Fibroblast of upper back skin (primary cell): Measurements from ENCODE around the gene DUSP1.

ENCODE experiments used
- DNase-seq: peaks from one replicate; pipeline ENCODE4 v3.0.0-alpha.2; 2013

DUSP1 gene

GRCh38 chr5:172762214-172763119 is 8.5 kb downstream of the DUSP1 start:
- DNase-seq, result no peak

- no peak for DNase-seq
Observed at GRCh38 chr5:172760959-172761358, 10.0 kb downstream of the DUSP1 start.

GRCh38 chr5:172760136-172760535 is 10.9 kb downstream of the DUSP1 start:
- no peak for DNase-seq

GRCh38 chr5:172758834-172759149 is 12.2 kb downstream of the DUSP1 start:
- no peak for DNase-seq

- peak; percentile 95 for DNase-seq
Observed at GRCh38 chr5:172758077-172758833, 12.7 kb downstream of the DUSP1 start.

- no peak for DNase-seq
Observed at GRCh38 chr5:172757394-172758010, 13.5 kb downstream of the DUSP1 start.

GRCh38 chr5:172756764-172757393 is 14.1 kb downstream of the DUSP1 start:
- no peak for DNase-seq

GRCh38 chr5:172754596-172755356 is 16.2 kb downstream of the DUSP1 start:
- DNase-seq, result no peak

GRCh38 chr5:172753101-172753500 is 17.9 kb downstream of the DUSP1 start:
- DNase-seq, result no peak

- DNase-seq, result no peak
Observed at GRCh38 chr5:172751761-172752510, 19.1 kb downstream of the DUSP1 start.

- DNase-seq, result peak; percentile 42
Observed at GRCh38 chr5:172749881-172750633, 20.9 kb downstream of the DUSP1 start.

GRCh38 chr5:172749076-172749475 is 21.9 kb downstream of the DUSP1 start:
- DNase-seq, result no peak

GRCh38 chr5:172748341-172748843 is 22.6 kb downstream of the DUSP1 start:
- peak; percentile 69 for DNase-seq

GRCh38 chr5:172747471-172747870 is 23.5 kb downstream of the DUSP1 start:
- no peak for DNase-seq

- no peak for DNase-seq
Observed at GRCh38 chr5:172746725-172747124, 24.3 kb downstream of the DUSP1 start.

- peak; percentile 47 for DNase-seq
Observed at GRCh38 chr5:172745838-172746237, 25.2 kb downstream of the DUSP1 start.

- DNase-seq, result no peak
Observed at GRCh38 chr5:172745406-172745805, 25.6 kb downstream of the DUSP1 start.

- DNase-seq, result no peak
Observed at GRCh38 chr5:172744123-172745104, 26.6 kb downstream of the DUSP1 start.
